HG03097 (cell line): ENCODE results near the gene LARGE1.

Experiments used
- ATAC-seq: cut with Tn5 transposase; IDR thresholded peaks from one replicate; pipeline ENCODE4 v1.9.1; 2021; ENCODE audit not compliant: unreplicated experiment, low FRiP score

Gene LARGE1

GRCh38 chr22:33512908-33513307, 407.4 kb downstream of the LARGE1 start:
- ATAC-seq = no peak

DNA sequence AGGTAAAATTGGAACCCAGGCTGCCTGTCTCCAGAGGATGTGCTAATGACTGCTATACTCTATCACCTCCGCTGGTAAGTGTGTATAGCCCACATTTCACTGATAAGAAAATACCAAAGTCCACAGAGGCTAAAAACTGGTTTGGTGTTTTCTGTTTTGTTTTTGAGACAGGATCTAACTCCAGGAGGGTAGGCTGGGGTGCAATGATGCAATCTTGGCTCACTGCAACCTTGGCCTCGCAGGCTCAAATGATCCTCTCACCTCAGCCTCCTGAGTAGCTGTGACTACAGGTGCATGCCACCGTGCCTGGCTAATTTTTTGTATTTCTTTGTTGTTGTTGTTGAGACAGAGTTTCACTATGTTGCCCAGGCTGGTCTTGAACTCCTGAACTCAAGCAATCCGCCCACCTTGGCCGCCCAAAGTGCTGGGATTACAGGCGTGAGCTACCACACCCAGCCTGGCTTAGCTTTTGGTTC, 409.8 kb downstream of the LARGE1 start:
- ATAC-seq = no peak

DNA sequence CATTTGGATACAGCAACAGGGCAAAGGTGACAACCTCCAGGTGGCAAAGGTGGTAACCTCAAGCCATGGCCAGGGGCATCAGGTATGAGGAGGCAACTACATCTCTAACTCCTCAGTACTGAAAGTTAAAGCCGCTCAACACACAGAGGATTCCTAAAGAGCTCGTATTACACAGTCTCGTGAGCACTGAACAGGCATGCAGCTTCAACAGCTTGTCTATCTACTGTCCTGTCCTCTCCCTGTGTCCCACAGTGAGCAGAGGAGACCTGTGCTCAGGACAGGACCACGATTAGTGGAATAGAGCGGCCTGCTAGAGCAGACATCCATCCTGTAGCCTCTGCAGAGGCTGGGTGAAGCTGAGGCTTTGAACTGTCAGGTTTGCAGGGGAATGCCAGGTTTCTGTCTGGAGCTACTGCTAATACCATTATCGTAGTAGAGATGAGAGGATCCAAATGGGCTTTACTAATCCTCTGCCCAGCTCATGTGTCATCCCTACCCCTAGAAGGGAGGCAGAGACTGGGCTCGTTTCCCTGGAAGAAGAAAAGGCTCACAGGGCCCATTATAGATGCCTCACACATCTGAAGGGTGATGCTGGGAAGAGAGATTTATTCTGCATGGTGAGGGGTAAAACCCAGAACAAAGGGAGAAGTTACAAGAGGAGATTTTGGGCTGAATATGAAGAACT, 415.2 kb downstream of the LARGE1 start:
- ATAC-seq = no peak

GRCh38 chr22:33496112-33496511, 424.2 kb downstream of the LARGE1 start:
- ATAC-seq = no peak

DNA sequence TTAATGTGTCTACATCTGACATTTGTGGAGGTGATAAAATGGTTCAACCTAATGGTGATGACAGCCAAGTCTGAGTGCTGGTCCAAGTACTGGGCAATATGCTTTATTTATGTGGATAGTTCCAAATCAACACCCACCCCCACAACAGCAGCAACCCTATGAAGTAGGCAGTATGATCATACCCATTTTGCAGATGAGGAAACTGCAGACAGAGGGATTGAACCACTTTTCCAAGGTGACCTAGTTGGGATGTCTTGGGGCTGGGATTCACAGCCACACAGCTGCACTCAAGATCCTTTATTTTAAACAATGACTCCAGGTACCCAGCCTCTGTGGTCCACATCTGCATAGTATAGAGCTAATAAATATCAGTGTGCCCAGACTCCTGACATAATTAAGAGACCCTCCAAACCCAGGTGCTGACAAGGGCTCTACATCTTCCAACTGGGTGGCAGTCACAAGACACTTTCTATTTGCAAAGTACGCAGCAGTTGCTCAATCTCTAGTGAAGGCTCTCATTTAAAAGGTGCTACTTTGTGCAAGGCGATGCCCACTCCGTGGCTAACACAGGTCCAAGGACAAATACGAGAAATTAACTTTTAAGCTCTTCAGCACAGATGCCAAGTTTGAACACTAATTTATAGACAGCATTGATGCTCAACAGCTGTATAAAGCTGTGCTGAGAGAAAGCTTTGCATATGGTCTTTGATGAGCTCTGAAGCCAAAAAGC, 426.6 kb downstream of the LARGE1 start:
- no peak for ATAC-seq

DNA sequence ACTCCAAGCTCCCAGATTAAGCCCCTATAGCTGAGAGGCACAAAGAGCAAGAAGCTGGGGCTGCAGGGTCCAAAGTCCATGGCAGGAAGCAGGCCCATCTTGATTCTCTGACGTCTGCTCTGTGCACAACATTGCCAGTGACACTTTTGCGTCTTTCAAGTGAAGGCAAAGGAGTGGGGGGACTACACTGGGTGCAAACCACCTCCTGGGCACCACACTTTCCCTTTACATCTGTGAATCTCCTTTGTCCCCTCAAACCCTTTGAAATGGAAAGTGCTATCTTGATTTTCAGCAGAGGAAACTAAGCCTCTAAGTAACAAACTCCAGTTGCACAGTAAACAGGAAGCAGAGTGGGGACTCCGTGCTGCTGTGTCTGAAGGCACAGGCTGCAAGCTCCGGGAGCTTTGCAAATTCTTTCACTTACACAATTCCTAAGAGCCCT, 428.0 kb downstream of the LARGE1 start:
- no peak for ATAC-seq

GRCh38 chr22:33487041-33487716, 433.1 kb downstream of the LARGE1 start:
- ATAC-seq = no peak

GRCh38 chr22:33481550-33481949, 438.7 kb downstream of the LARGE1 start:
- ATAC-seq = no peak

- ATAC-seq = no peak
Observed at GRCh38 chr22:33477120-33478111, 442.9 kb downstream of the LARGE1 start.

- ATAC-seq = no peak
Observed at GRCh38 chr22:33476716-33477115, 443.6 kb downstream of the LARGE1 start.

- no peak for ATAC-seq
Observed at GRCh38 chr22:33476206-33476605, 444.1 kb downstream of the LARGE1 start.

DNA sequence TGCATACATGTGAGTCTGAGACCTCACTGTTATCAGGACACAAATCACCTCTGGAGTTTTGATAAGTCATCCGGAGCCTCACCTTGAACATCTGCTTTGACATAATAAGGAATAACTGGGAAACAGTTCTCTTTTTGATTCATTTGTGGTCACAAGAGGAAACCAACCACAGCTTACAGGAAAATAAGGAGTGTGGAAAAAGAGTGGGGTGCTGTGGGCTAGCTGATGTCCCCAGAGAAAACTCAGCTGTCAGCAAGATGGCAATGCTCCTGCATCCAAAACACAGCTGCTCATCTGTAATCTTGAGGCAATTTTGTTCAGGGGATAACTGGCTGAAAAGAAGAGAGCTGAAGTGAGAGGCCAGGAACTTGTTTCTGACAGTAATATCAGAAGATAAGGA, 445.7 kb downstream of the LARGE1 start:
- ATAC-seq = no peak

GRCh38 chr22:33472462-33473344, 447.6 kb downstream of the LARGE1 start:
- ATAC-seq = no peak

GRCh38 chr22:33470456-33470855, 449.8 kb downstream of the LARGE1 start:
- ATAC-seq = no peak

GRCh38 chr22:33467620-33468095, 452.6 kb downstream of the LARGE1 start:
- no peak for ATAC-seq

GRCh38 chr22:33467080-33467479, 453.2 kb downstream of the LARGE1 start:
- ATAC-seq = no peak

- no peak for ATAC-seq
Observed at GRCh38 chr22:33465554-33465953, 454.7 kb downstream of the LARGE1 start.

DNA sequence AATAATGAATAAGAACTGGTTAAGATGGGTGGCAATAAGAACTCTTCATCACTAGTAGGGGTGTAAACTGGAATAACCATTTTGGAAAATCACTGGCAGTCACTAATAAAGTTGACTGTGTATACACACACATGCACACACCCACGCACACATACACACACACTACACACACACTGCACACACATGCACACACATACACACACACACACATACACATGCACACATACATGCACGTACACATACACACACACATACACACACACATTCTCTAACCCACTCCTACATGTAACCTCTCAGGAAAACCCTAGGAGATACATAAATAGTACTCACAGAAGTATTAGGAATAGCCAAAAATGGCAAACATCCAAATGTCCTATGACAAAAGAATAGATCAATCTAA, 455.6 kb downstream of the LARGE1 start:
- ATAC-seq = no peak
